ENCODE data around the gene CDH18. TPM values are rescaled to one million over a fixed set of nuclear protein-coding genes. Genes with fewer than 3 reads are reported as not detected.
A peak's percentile ranks its signal among the peaks of the same experiment; 100 is the strongest.

The CDH18 gene, protein sequence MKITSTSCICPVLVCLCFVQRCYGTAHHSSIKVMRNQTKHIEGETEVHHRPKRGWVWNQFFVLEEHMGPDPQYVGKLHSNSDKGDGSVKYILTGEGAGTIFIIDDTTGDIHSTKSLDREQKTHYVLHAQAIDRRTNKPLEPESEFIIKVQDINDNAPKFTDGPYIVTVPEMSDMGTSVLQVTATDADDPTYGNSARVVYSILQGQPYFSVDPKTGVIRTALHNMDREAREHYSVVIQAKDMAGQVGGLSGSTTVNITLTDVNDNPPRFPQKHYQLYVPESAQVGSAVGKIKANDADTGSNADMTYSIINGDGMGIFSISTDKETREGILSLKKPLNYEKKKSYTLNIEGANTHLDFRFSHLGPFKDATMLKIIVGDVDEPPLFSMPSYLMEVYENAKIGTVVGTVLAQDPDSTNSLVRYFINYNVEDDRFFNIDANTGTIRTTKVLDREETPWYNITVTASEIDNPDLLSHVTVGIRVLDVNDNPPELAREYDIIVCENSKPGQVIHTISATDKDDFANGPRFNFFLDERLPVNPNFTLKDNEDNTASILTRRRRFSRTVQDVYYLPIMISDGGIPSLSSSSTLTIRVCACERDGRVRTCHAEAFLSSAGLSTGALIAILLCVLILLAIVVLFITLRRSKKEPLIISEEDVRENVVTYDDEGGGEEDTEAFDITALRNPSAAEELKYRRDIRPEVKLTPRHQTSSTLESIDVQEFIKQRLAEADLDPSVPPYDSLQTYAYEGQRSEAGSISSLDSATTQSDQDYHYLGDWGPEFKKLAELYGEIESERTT
- total RNA-seq (ENCODE audit: low replicate concordance) = 2.2 and 16.6 TPM in 2 replicates

DNA sequence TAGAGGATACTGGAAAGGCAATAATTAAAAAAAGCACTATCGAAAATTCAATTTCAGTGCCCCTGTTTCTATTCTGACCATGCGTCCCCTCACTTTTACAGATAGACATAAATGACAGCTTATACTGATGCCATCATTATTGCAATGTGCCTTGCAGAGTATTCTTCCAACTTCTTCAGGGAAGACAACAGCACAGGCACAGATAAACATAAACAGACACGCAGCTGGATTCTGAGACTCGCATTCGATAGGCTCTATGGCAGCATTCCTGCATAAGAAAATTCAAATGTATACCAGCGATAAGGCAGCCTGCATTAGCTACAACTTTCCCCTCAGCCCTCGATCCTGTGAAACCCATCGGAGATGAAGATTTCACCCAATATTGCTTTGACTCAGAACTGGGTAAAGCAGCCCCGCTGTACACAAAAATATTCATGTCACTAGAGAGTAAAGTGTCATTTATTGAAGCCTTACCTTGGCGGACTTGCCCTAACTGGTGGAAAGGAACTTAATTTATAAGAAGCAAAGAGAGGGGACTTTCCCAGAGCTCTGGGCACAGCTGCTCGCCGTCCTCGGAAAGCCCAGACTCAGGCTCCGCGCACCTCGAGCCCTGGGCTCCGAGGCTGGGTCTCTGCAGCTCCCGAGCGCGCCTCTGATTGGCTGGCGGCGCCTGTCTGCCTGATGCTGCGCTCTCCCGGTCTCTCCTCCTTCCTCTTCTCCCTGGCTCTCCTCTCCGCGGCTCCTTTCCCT, at the start of gene CDH18:
CDH18 (minus strand) TSS at position 589 of the 750 bp plus-strand sequence. CDS start 149,214 bp downstream, outside the sequence.
- H3K4me3 ChIP-seq (ENCODE audit: low read depth, low read length) = peak within 1 kb of the TSS; percentile 69
- TF ChIP-seq, protein P1, sequence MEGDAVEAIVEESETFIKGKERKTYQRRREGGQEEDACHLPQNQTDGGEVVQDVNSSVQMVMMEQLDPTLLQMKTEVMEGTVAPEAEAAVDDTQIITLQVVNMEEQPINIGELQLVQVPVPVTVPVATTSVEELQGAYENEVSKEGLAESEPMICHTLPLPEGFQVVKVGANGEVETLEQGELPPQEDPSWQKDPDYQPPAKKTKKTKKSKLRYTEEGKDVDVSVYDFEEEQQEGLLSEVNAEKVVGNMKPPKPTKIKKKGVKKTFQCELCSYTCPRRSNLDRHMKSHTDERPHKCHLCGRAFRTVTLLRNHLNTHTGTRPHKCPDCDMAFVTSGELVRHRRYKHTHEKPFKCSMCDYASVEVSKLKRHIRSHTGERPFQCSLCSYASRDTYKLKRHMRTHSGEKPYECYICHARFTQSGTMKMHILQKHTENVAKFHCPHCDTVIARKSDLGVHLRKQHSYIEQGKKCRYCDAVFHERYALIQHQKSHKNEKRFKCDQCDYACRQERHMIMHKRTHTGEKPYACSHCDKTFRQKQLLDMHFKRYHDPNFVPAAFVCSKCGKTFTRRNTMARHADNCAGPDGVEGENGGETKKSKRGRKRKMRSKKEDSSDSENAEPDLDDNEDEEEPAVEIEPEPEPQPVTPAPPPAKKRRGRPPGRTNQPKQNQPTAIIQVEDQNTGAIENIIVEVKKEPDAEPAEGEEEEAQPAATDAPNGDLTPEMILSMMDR (IDR thresholded peaks at IDR 0.05; ENCODE audit: insufficient read depth, low read length) = no peak
- DNase-seq (ENCODE audit: low read depth) = peak; percentile 69

DNA sequence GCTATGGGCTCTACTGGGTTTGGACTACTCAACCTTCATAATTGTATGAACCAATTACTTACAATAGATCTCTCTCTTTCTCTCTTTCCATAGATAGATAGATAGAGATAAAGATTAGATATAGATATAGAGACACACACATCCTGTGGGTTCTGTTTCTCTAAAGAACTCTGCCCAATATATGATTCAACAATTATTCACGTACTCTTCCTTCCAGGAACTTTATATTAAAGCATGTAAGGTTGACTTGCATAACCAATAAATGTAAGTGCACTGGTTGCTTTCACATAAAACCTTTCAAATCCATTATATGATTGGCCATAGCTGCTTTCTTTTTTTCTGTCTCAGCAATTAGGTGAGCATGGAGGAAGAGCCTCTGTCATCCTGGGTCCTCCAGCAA, 46.7 kb upstream of the CDH18 start:
- H3K4me3 ChIP-seq (ENCODE audit: low read depth, low read length) = no peak overlapping the region
- TF ChIP-seq, protein P1 (IDR thresholded peaks at IDR 0.05; ENCODE audit: insufficient read depth, low read length) = no peak
- no peak for DNase-seq (ENCODE audit: low read depth)

DNA sequence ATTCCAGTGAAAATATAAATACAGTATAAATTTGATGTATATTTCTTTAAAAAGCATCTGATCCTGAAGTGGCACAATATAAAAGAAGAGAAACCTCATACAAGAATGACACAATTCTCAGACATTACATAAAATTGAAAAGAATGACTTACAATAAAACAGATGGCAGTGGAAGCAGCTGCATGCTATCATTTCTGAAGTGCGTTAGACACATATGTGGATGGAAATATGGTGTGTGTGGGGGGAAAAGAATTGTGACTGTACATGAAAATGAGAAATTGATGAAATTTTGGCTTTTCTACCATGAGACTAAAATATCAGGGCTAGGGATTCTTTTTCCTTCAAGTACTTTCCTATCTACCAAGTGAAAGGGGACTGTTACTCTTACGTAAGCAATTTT, 45.9 kb upstream of the CDH18 start:
- DNase-seq (ENCODE audit: low read depth) = no peak
- TF ChIP-seq, protein P1 (IDR thresholded peaks at IDR 0.05; ENCODE audit: insufficient read depth, low read length) = no peak

DNA sequence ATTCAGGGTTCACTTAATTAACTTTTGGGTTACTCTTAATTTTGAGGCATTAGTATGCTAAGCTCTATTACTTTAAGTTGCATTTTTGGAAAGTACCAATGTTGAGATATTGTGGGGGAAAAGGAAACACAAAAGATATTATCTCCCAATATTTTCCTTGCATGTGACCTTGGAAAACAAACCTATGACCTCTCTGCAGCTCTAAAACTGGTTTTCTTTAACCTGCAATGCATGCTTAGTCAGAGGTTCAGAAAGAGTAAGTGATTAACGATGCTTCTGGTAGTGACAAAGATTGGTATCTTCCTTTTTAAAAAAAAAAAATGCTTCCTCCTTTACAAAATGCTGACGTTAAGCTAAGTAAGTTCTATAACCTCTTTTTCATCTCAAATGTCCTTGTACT, 44.9 kb upstream of the CDH18 start:
- no peak overlapping the region for H3K4me3 ChIP-seq (ENCODE audit: low read depth, low read length)
- DNase-seq (ENCODE audit: low read depth) = peak; percentile 11
- TF ChIP-seq, protein P1 (IDR thresholded peaks at IDR 0.05; ENCODE audit: insufficient read depth, low read length) = no peak

More for the DNA sequence above, 45.9 kb upstream of the CDH18 start:
- H3K4me3 ChIP-seq (ENCODE audit: low read depth, low read length) = no peak overlapping the region

DNA sequence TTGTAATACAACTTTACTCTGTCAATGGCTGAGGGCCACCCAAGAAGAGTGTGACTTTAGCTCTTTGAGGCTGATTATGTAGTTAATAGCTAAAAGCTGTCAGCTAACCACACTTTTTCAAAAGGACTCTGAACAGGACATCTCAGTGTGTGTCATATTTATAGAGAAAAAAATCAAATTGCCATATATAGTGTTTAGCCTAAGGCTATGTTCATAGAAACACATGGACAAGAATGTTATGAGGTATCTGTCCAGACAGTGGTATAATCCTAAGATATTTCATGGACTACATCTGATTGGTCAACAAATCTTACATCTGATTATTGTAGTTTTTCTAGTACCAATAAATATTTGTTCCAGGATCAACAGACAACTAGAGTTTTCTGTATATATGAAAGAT, 42.1 kb upstream of the CDH18 start:
- no peak overlapping the region for H3K4me3 ChIP-seq (ENCODE audit: low read depth, low read length)
- DNase-seq (ENCODE audit: low read depth) = no peak
- TF ChIP-seq, protein P1 (IDR thresholded peaks at IDR 0.05; ENCODE audit: insufficient read depth, low read length) = no peak

DNA sequence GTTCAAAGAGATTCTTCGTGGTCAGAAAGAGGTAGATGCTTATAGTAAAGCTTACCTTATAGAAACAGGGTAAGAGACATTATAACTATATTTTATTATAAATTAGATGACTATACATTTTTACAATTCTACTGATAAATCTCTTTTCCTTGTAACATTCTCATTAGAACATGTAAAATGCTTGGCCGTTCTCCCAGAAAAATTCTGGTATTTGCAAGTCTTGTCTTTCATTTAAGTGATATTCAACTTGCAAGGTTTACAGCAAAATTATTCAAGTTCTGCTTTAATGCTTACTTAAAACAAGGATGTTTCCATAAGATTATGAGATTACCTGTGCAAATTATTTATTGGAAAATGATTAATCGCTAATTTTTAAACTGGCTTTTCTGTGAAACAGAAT, 41.3 kb upstream of the CDH18 start:
- peak; percentile 42 for DNase-seq (ENCODE audit: low read depth)

More for the DNA sequence above, 41.3 kb upstream of the CDH18 start:
- no peak overlapping the region for H3K4me3 ChIP-seq (ENCODE audit: low read depth, low read length)
- TF ChIP-seq, protein P1 (IDR thresholded peaks at IDR 0.05; ENCODE audit: insufficient read depth, low read length) = no peak

Measured in fibroblast of the aortic adventitia (primary cell).